ENCODE results near the gene TP73.

TP73 gene

DNA sequence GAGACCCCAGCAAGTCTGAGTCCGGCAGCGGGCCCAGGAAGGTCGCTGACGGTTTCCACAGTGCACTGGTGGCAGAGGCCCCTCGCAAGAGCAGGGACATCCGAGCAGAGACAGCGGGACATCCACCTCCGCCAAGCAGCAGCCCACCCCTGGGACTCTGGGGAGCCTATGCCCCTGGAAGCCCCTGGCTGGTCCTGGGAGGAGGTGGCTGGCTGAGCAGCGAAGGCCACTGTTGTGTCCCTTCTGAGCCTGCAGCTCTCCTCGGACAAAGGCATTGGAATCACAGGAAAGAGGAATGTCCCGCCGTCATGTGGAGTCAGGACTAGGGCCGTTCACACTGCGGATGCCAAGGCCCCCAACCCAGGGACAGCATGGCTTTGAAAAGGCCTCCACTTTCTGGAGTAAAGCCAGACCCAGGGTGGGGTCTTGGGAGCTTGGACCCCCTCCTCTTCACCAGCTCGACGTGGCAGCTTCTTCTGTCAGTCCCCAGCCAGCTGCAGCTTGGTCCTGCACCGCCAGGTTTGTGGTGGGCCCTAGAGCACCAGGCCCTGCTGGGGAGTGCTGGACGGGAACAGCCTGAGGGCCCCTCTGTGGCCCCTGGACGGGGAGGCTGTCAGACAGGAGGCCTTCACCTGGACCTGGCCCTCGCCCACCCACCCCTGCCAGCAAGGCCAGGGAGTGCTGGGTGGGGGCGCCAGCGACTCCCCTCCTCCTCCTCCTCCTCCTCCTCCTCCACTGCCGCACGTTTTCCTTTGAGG, 42.4 kb upstream of the TP73 start:
- Histone ChIP-seq H3K4me3 (replicated peaks; ENCODE audit: low read depth, low read length) (no peak overlapping the region), H3K36me3 (ENCODE audit: control insufficient read depth, insufficient read depth, low read length) (no peaks in the 10 kb centered on the region), H3K27me3 (replicated peaks; ENCODE audit: control insufficient read depth, insufficient read depth, low read length) (peaks cover 2% of the 10 kb centered on the region; the same call in 1 of the 2 replicates)

DNA sequence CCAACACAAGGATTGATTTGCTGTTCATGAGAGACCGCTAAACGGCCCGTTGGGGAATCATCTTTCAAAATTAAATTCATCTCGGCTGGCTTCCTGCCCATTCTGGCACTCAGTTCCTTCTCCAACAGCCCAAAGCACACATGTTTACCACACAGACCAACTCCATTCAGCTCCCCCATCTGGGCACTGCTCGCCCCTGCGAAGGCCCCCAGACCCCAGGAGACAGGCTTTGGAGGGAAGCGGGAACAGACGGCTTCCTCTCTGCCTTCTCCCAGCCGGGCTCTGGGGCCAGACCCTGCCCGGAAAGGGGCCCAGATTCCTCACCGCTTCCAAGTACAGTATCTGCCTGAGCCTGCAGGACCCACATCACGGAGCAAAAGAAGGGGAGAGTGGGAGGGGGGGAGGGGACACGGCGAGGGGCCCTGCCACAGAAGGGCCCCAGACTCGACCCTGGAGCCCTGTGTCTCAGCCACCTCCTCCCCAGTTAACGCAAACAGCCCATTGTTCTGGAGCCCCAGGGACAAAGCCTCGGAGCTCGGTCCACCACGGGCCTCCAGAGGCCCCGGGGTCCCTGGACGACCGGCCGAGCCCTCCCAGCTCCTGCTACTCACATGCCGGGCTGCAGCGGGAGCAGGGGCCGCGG, 41.7 kb upstream of the TP73 start:
- no peak for DNase-seq (ENCODE audit: extremely low read depth, insufficient read length)
- no peaks in the 10 kb centered on the region for H3K36me3 ChIP-seq (ENCODE audit: control insufficient read depth, insufficient read depth, low read length)
- H3K4me3 ChIP-seq (replicated peaks; ENCODE audit: low read depth, low read length), result no peak overlapping the region; the same call in 1 of the 2 replicates
- TF ChIP-seq, protein P1, sequence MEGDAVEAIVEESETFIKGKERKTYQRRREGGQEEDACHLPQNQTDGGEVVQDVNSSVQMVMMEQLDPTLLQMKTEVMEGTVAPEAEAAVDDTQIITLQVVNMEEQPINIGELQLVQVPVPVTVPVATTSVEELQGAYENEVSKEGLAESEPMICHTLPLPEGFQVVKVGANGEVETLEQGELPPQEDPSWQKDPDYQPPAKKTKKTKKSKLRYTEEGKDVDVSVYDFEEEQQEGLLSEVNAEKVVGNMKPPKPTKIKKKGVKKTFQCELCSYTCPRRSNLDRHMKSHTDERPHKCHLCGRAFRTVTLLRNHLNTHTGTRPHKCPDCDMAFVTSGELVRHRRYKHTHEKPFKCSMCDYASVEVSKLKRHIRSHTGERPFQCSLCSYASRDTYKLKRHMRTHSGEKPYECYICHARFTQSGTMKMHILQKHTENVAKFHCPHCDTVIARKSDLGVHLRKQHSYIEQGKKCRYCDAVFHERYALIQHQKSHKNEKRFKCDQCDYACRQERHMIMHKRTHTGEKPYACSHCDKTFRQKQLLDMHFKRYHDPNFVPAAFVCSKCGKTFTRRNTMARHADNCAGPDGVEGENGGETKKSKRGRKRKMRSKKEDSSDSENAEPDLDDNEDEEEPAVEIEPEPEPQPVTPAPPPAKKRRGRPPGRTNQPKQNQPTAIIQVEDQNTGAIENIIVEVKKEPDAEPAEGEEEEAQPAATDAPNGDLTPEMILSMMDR (IDR thresholded peaks at IDR 0.05; ENCODE audit: insufficient read depth, low read length, poor library complexity, severe bottlenecking), result no peak
- H3K27me3 ChIP-seq (replicated peaks; ENCODE audit: control insufficient read depth, insufficient read depth, low read length), result peaks cover 2% of the 10 kb centered on the region; the same call in 1 of the 2 replicates

More for the DNA sequence above, 42.4 kb upstream of the TP73 start:
- TF ChIP-seq, protein P1 (IDR thresholded peaks at IDR 0.05; ENCODE audit: insufficient read depth, low read length, poor library complexity, severe bottlenecking), result no peak
- no peak for DNase-seq (ENCODE audit: extremely low read depth, insufficient read length)

DNA sequence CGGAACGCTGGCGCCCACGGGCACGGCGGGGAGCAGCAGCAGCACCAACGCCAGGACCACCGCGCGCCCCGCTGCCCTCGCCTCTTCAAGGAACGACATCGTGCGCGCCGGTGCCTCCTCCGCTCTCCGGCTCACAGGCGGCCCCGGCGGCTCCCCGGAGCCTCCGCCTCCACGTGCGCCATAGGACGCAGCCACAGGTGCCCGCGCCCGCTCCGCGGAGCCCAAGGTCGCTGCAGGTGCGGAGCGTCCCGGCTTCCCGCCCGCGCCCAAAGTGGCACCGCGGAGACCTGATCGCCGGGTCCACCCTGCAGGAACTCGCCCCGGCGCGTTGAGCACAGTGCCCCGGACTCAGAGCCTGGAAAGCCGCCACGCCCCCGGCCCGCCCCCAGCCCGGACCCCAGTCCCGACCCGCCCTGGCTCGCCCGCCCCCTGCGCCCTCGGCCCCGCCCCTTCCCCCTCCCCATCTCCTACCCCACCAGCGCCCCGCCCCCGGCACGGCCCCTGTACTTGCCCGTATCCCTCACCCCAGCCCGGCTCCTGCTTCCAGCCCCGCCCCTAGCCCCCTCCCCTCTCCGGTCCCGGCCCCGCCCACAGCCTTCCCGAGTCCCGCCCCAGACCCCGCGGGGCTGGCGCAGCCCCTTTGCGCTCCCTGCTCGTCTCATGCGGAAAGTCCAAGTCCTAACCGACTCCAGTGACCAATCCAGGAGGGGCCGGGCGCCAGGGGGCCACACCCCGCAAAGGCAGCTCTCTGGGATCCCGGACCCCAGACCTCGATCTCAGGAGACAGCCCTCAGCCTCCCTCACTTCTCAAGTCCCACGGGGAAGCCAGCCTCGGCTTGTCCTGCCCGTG, 40.9 kb upstream of the TP73 start, which contains the start of gene MEGF6:
Gene MEGF6, minus strand, starts transcription at position 339 of the 850 bp plus-strand sequence. Its CDS starts 240 bp downstream, at position 99.
- Histone ChIP-seq H3K27me3 (replicated peaks; ENCODE audit: control insufficient read depth, insufficient read depth, low read length) (peaks cover 2% of the 10 kb centered on the region; the same call in 1 of the 2 replicates), H3K4me3 (replicated peaks; ENCODE audit: low read depth, low read length) (no peak within 1 kb of the TSS; the same call in 1 of the 2 replicates), H3K36me3 (ENCODE audit: control insufficient read depth, insufficient read depth, low read length) (no peaks in the 10 kb centered on the region)
- no peak for DNase-seq (ENCODE audit: extremely low read depth, insufficient read length)
- TF ChIP-seq, protein P1 (IDR thresholded peaks at IDR 0.05; ENCODE audit: insufficient read depth, low read length, poor library complexity, severe bottlenecking), result no peak

DNA sequence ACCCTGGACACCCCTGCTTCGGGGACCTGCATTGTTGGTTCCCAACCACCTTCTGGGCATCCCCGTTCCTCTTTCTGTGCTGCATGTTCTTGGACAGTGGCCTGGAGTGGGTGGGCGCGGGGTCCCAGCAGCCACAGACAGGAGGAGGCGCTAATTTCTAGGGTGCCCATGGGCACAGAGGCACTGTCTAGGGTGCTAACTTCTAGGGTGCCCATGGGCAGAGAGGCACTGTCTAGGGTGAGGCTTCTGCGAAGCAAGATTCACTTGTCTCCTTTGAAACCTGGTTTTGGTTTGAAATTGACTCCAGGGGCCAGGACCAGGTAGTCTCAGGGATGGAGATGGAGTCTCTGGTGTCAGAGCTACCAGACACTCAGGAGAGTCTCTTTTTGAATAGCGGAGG, 40.2 kb upstream of the TP73 start:
- peaks cover 2% of the 10 kb centered on the region; the same call in 1 of the 2 replicates for H3K27me3 ChIP-seq (replicated peaks; ENCODE audit: control insufficient read depth, insufficient read depth, low read length)
- TF ChIP-seq, protein P1 (IDR thresholded peaks at IDR 0.05; ENCODE audit: insufficient read depth, low read length, poor library complexity, severe bottlenecking), result no peak
- H3K4me3 ChIP-seq (replicated peaks; ENCODE audit: low read depth, low read length), result no peak overlapping the region
- H3K36me3 ChIP-seq (ENCODE audit: control insufficient read depth, insufficient read depth, low read length), result no peaks in the 10 kb centered on the region
- DNase-seq (ENCODE audit: extremely low read depth, insufficient read length), result no peak
